ENCODE data around the gene N4BP3. TPM values are rescaled to one million over a fixed set of nuclear protein-coding genes. Genes with fewer than 3 reads are reported as not detected.
A peak's percentile ranks its signal among the peaks of the same experiment; 100 is the strongest.

Gene N4BP3
- total RNA-seq, 1 experiment from 2014 or later = 46.2 TPM

DNA sequence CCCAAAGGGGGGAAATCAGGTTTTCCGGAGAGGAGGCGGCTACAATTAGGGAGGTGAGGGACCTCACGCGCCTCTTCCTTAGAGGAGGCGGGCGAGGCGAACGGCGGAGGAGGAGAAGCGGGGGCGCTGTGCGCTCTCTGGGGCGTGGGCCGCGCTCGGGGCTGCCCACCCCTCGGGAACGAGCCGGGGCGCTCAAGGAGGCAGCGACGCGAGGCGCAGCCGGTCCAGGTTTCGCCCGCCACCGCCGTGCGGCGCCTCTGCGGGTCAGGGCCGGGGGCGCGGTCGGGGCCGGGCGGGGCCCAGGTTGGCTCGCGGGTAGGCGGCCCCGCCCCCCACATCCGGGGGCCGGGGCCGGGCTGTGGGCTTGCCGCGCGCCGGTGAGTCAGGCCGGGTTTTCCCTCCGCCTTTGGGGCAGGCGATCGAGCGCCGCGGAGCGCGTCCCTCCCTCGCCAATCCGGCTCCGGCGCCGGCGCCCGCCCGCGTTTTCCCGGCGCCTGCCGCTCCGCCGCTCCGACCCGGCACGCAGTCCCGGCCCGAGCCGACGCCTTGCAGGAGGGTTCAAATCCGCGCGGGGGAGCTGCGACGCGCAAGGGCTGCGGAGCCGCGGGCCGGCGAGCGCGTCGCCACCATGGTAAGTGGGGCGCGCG lies at the start of gene N4BP3 (continued):
- TF ChIP-seq, protein P1, sequence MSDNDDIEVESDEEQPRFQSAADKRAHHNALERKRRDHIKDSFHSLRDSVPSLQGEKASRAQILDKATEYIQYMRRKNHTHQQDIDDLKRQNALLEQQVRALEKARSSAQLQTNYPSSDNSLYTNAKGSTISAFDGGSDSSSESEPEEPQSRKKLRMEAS (CRISPR knock-in tag; IDR thresholded peaks at IDR 0.05) = peak; percentile 30; the same call in 1 of the 2 replicates
- peak; percentile 98 for TF ChIP-seq PRDM15 (CRISPR knock-in tag; IDR thresholded peaks at IDR 0.05)
- no peak for TF ChIP-seq USF2 (CRISPR knock-in tag; IDR thresholded peaks at IDR 0.05)
- no peak for TF ChIP-seq SOX15 (CRISPR knock-in tag; IDR thresholded peaks at IDR 0.05)
- TF ChIP-seq, protein P2, sequence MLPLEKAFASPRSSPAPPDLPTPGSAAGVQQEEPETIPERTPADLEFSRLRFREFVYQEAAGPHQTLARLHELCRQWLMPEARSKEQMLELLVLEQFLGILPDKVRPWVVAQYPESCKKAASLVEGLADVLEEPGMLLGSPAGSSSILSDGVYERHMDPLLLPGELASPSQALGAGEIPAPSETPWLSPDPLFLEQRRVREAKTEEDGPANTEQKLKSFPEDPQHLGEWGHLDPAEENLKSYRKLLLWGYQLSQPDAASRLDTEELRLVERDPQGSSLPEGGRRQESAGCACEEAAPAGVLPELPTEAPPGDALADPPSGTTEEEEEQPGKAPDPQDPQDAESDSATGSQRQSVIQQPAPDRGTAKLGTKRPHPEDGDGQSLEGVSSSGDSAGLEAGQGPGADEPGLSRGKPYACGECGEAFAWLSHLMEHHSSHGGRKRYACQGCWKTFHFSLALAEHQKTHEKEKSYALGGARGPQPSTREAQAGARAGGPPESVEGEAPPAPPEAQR (CRISPR knock-in tag; IDR thresholded peaks at IDR 0.05) = no peak
- peak; percentile 35; the same call in 1 of the 2 replicates for TF ChIP-seq FOXK1 (CRISPR knock-in tag; IDR thresholded peaks at IDR 0.05)
- no peak for TF ChIP-seq MLX (CRISPR knock-in tag; IDR thresholded peaks at IDR 0.05)
- TF ChIP-seq, protein P3, sequence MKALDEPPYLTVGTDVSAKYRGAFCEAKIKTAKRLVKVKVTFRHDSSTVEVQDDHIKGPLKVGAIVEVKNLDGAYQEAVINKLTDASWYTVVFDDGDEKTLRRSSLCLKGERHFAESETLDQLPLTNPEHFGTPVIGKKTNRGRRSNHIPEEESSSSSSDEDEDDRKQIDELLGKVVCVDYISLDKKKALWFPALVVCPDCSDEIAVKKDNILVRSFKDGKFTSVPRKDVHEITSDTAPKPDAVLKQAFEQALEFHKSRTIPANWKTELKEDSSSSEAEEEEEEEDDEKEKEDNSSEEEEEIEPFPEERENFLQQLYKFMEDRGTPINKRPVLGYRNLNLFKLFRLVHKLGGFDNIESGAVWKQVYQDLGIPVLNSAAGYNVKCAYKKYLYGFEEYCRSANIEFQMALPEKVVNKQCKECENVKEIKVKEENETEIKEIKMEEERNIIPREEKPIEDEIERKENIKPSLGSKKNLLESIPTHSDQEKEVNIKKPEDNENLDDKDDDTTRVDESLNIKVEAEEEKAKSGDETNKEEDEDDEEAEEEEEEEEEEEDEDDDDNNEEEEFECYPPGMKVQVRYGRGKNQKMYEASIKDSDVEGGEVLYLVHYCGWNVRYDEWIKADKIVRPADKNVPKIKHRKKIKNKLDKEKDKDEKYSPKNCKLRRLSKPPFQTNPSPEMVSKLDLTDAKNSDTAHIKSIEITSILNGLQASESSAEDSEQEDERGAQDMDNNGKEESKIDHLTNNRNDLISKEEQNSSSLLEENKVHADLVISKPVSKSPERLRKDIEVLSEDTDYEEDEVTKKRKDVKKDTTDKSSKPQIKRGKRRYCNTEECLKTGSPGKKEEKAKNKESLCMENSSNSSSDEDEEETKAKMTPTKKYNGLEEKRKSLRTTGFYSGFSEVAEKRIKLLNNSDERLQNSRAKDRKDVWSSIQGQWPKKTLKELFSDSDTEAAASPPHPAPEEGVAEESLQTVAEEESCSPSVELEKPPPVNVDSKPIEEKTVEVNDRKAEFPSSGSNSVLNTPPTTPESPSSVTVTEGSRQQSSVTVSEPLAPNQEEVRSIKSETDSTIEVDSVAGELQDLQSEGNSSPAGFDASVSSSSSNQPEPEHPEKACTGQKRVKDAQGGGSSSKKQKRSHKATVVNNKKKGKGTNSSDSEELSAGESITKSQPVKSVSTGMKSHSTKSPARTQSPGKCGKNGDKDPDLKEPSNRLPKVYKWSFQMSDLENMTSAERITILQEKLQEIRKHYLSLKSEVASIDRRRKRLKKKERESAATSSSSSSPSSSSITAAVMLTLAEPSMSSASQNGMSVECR (CRISPR knock-in tag; IDR thresholded peaks at IDR 0.05; ENCODE audit: borderline replicate concordance) = peak; percentile 57; the same call in 1 of the 2 replicates
- TF ChIP-seq SMAD3 (CRISPR knock-in tag; IDR thresholded peaks at IDR 0.05; ENCODE audit: borderline replicate concordance) = no peak
- no peak for TF ChIP-seq CBFB (CRISPR knock-in tag; IDR thresholded peaks at IDR 0.05; ENCODE audit: low read depth)
- TF ChIP-seq CREM (CRISPR knock-in tag; IDR thresholded peaks at IDR 0.05) = peak; percentile 21; the same call in 1 of the 2 replicates
- TF ChIP-seq ZNF423 (CRISPR knock-in tag; IDR thresholded peaks at IDR 0.05) = no peak; the same call in 1 of the 2 replicates
- no peak for TF ChIP-seq GRHL2 (CRISPR knock-in tag; IDR thresholded peaks at IDR 0.05; ENCODE audit: insufficient replicate concordance, severe bottlenecking)
- TF ChIP-seq NR3C1 (CRISPR knock-in tag; conservative IDR thresholded peaks at IDR 0.05; ENCODE audit: low read depth) = no peak
- TF ChIP-seq HMGA2 (CRISPR knock-in tag; IDR thresholded peaks at IDR 0.05) = no peak

All from WTC11 (cell line).